ENCODE data around the gene OSBPL3.

The OSBPL3 gene

GRCh38 chr7:24958399-24958798 lies 21.6 kb downstream of the OSBPL3 start:
- DNase-seq (ENCODE audit: low read depth), result no peak
- H3K4me3 ChIP-seq (ENCODE audit: low read depth, low read length), result no peak overlapping the region
- TF ChIP-seq POLR2A (IDR thresholded peaks at IDR 0.05; ENCODE audit: extremely low read depth, insufficient read length), result no peak
- TF ChIP-seq MAX (IDR thresholded peaks at IDR 0.05; ENCODE audit: low read depth, low read length), result no peak
- TF ChIP-seq MYC (IDR thresholded peaks at IDR 0.05; ENCODE audit: low read depth, low read length), result no peak
- TF ChIP-seq, protein P1, sequence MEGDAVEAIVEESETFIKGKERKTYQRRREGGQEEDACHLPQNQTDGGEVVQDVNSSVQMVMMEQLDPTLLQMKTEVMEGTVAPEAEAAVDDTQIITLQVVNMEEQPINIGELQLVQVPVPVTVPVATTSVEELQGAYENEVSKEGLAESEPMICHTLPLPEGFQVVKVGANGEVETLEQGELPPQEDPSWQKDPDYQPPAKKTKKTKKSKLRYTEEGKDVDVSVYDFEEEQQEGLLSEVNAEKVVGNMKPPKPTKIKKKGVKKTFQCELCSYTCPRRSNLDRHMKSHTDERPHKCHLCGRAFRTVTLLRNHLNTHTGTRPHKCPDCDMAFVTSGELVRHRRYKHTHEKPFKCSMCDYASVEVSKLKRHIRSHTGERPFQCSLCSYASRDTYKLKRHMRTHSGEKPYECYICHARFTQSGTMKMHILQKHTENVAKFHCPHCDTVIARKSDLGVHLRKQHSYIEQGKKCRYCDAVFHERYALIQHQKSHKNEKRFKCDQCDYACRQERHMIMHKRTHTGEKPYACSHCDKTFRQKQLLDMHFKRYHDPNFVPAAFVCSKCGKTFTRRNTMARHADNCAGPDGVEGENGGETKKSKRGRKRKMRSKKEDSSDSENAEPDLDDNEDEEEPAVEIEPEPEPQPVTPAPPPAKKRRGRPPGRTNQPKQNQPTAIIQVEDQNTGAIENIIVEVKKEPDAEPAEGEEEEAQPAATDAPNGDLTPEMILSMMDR (IDR thresholded peaks at IDR 0.05; ENCODE audit: low read depth, low read length), result no peak

DNA sequence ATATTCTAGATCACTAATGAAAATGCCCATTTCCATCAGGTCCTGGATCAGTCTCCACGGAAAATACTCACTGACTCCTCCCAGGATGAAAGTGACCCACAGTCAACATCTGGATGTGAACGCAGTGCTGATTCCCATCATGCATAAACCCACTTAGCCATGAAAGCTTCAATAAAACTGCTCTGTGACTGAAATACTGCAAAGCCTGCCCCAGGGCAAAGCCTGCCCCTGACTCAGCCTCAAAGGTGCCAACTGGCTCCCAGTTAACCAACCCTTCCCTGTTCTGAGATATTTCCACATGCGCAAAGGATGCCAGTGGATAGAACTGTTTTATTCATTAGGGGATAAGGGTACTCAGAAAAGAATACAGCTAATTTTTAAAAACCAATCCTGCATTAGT lies 24.0 kb downstream of the OSBPL3 start:
- TF ChIP-seq POLR2A (IDR thresholded peaks at IDR 0.05; ENCODE audit: extremely low read depth, insufficient read length), result no peak
- no peak for TF ChIP-seq MYC (IDR thresholded peaks at IDR 0.05; ENCODE audit: low read depth, low read length)
- TF ChIP-seq, protein P1 (IDR thresholded peaks at IDR 0.05; ENCODE audit: low read depth, low read length), result no peak
- no peak for TF ChIP-seq MAX (IDR thresholded peaks at IDR 0.05; ENCODE audit: low read depth, low read length)
- H3K4me3 ChIP-seq (ENCODE audit: low read depth, low read length), result no peak overlapping the region
- no peak for DNase-seq (ENCODE audit: low read depth)

GRCh38 chr7:24955313-24955712 lies 24.7 kb downstream of the OSBPL3 start:
- DNase-seq (ENCODE audit: low read depth), result no peak
- H3K4me3 ChIP-seq (ENCODE audit: low read depth, low read length), result no peak overlapping the region
- TF ChIP-seq MAX (IDR thresholded peaks at IDR 0.05; ENCODE audit: low read depth, low read length) (no peak), MYC (IDR thresholded peaks at IDR 0.05; ENCODE audit: low read depth, low read length) (no peak), POLR2A (IDR thresholded peaks at IDR 0.05; ENCODE audit: extremely low read depth, insufficient read length) (no peak)
- TF ChIP-seq, protein P1 (IDR thresholded peaks at IDR 0.05; ENCODE audit: low read depth, low read length), result no peak

GRCh38 chr7:24952464-24952863 lies 27.5 kb downstream of the OSBPL3 start:
- no peak overlapping the region for H3K4me3 ChIP-seq (ENCODE audit: low read depth, low read length)

GRCh38 chr7:24951441-24951980 lies 28.5 kb downstream of the OSBPL3 start:
- no peak overlapping the region for H3K4me3 ChIP-seq (ENCODE audit: low read depth, low read length)
- DNase-seq (ENCODE audit: low read depth), result no peak
- no peak for TF ChIP-seq MYC (IDR thresholded peaks at IDR 0.05; ENCODE audit: low read depth, low read length)
- TF ChIP-seq, protein P1 (IDR thresholded peaks at IDR 0.05; ENCODE audit: low read depth, low read length), result no peak
- TF ChIP-seq POLR2A (IDR thresholded peaks at IDR 0.05; ENCODE audit: extremely low read depth, insufficient read length), result no peak
- no peak for TF ChIP-seq MAX (IDR thresholded peaks at IDR 0.05; ENCODE audit: low read depth, low read length)

More at GRCh38 chr7:24952464-24952863, 27.5 kb downstream of the OSBPL3 start:
- TF ChIP-seq MYC (IDR thresholded peaks at IDR 0.05; ENCODE audit: low read depth, low read length), result no peak
- TF ChIP-seq, protein P1 (IDR thresholded peaks at IDR 0.05; ENCODE audit: low read depth, low read length), result no peak
- DNase-seq (ENCODE audit: low read depth), result no peak

- DNase-seq (ENCODE audit: low read depth), result no peak
- H3K4me3 ChIP-seq (ENCODE audit: low read depth, low read length), result no peak overlapping the region
- no peak for TF ChIP-seq MAX (IDR thresholded peaks at IDR 0.05; ENCODE audit: low read depth, low read length)
- no peak for TF ChIP-seq POLR2A (IDR thresholded peaks at IDR 0.05; ENCODE audit: extremely low read depth, insufficient read length)
- TF ChIP-seq, protein P1 (IDR thresholded peaks at IDR 0.05; ENCODE audit: low read depth, low read length), result no peak
- TF ChIP-seq MYC (IDR thresholded peaks at IDR 0.05; ENCODE audit: low read depth, low read length), result no peak
Measured at GRCh38 chr7:24949884-24950283, 30.1 kb downstream of the OSBPL3 start.
